Upper lobe of left lung (tissue), 6 donors: ENCODE data around the gene SIGLEC7. TPM values are rescaled to one million over a fixed set of nuclear protein-coding genes. Genes with fewer than 3 reads are reported as not detected.
A peak's percentile ranks its signal among the peaks of the same experiment; 100 is the strongest.

Experiments
- ATAC-seq, 2 donors: fragments of 200-7000 bp; cut with Tn5 transposase; one replicate each; pipeline ENCODE4 v1.9.1; 2022; ENCODE audit warnings: mild to moderate bottlenecking in 2 of 2, moderate library complexity in 2 of 2; ENCODE audit not compliant: low FRiP score in 2 of 2
- DNase-seq, 2 donors: peaks; one replicate each; pipeline ENCODE4 v3.0.0-alpha.2; 2019 to 2020
- H3K27ac ChIP-seq, 4 donors: fragments of 200-600 bp; sonication (generic); one replicate each; pipeline ENCODE4 v1.5.1; 2016 to 2019
- H3K27me3 ChIP-seq, 4 donors: fragments of 200-600 bp; sonication (generic); one replicate each; pipeline ENCODE4 v1.5.1; 2017 to 2019
- H3K36me3 ChIP-seq, 4 donors: fragments of 200-600 bp; sonication (generic); one replicate each; pipeline ENCODE4 v1.5.1; 2016 to 2019
- H3K4me1 ChIP-seq, 4 donors: fragments of 200-600 bp; sonication (generic); one replicate each; pipeline ENCODE4 v1.5.1; 2018 to 2019
- H3K4me3 ChIP-seq, 4 donors: fragments of 200-600 bp; sonication (generic); one replicate each; pipeline ENCODE4 v1.5.1; 2017 to 2019; ENCODE audit warnings: mild to moderate bottlenecking in 2 of 4, moderate library complexity in 1 of 4
- H3K9me3 ChIP-seq, 4 donors: fragments of 200-600 bp; sonication (generic); one replicate each; pipeline ENCODE4 v1.5.1; 2018 to 2019
- EP300 ChIP-seq, 4 donors: sonication (generic); formaldehyde crosslinking; IDR thresholded peaks; one replicate each; pipeline ENCODE4 v1.5.1; 2017; ENCODE audit warnings: antibody characterized with exemption in 4 of 4, control low read depth in 2 of 4
- POLR2A ChIP-seq, 4 donors: fragments of 450-650 bp; IDR thresholded peaks; one replicate each; pipeline ENCODE4 v1.5.1; 2016 to 2017; ENCODE audit warnings: antibody characterized with exemption in 4 of 4, mild to moderate bottlenecking in 2 of 4
- POLR2AphosphoS5 ChIP-seq, 2 donors: sonication (generic); formaldehyde crosslinking; IDR thresholded peaks; one replicate each; pipeline ENCODE4 v1.5.1; 2017; ENCODE audit warnings: antibody characterized with exemption in 2 of 2
- WGBS, 2 donors: methylation state at CpG; one replicate each; pipeline ENCODE4 v1.1.5; 2017 to 2018; 5-methylcytosine and 5-hydroxymethylcytosine counted together
- total RNA-seq, 6 donors: library from RNA; depleted of rRNA in 4 of 6; stranded (reverse); fragments of >200 nt in 4 of 6; gene quantifications; one replicate each; pipeline versions ENCODE4 v1.1.0 to v1.2.1, GENCODE V29; 2016 to 2021
- TF ChIP-seq, protein P1 (sequence below), 6 experiments: fragments of 450-650 bp in 4 of 6; fragments of 200-600 bp in 2 of 6; sonication (generic) in 2 of 6; IDR thresholded peaks; one replicate each; pipeline ENCODE4 v1.5.1; 2016 to 2019; ENCODE audit warnings: antibody characterized with exemption in 6 of 6
- donor health status: DM: no; HTN: no; CAD: no; lungs with moderate emphysema.
- donor health status: DM: no; HTN: yes; CAD: no; lungs with severe emphysema.

Gene SIGLEC7
- total RNA-seq, 6 donors from 2014 or later = 3.4 to 10.9 (median 8.1) TPM

DNA sequence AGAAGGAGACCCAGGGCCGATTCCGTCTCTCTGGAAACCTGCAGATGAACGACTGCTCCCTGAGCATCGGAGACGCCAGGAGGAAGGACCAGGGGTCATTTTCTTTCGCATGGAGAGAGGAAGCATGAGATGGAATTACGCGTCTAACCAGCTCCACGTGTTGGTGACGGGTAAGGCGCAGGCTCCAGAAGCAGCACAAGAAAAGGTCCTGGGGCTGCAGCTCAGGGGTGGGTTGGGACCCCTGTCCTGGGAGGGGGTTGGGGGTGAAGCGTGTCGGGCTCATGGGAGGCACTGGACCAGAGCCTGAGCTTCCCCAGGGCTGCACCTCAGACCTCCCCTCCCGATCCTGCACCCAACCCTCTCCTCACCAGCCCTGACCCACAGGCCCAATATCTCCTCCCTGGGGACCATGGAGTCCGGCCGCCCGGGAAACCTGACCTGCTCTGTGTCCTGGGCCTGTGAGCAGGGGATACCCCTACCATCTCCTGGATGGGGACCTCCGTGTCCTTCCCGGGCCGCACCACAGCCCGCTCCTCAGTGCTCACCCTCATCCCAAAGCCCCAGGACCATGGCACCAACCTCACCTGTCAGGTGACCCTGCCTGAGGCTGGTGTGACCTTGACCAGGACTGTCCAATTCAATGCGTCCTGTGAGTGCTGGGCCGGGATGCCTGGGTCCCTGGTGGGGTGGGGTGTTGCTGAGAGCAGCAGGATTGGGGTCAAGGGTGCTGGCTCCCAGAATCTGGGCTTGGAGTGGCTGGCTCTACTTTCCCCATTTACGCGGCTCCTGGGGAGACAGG, 43.2 kb downstream of the SIGLEC7 start:
- Histone ChIP-seq H3K27me3 (no peaks in the 10 kb centered on the region), H3K4me3 (no peak overlapping the region), H3K27ac (no peak overlapping the region), H3K4me1 (no peaks in the 10 kb centered on the region), H3K9me3 (no peaks in the 10 kb centered on the region), H3K36me3 (no peaks in the 10 kb centered on the region)
- ATAC-seq (peak in 1 of 2 donors; percentile 31), DNase-seq (peak in 1 of 2 donors; percentile 59)
- TF ChIP-seq, protein P1, sequence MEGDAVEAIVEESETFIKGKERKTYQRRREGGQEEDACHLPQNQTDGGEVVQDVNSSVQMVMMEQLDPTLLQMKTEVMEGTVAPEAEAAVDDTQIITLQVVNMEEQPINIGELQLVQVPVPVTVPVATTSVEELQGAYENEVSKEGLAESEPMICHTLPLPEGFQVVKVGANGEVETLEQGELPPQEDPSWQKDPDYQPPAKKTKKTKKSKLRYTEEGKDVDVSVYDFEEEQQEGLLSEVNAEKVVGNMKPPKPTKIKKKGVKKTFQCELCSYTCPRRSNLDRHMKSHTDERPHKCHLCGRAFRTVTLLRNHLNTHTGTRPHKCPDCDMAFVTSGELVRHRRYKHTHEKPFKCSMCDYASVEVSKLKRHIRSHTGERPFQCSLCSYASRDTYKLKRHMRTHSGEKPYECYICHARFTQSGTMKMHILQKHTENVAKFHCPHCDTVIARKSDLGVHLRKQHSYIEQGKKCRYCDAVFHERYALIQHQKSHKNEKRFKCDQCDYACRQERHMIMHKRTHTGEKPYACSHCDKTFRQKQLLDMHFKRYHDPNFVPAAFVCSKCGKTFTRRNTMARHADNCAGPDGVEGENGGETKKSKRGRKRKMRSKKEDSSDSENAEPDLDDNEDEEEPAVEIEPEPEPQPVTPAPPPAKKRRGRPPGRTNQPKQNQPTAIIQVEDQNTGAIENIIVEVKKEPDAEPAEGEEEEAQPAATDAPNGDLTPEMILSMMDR (IDR thresholded peaks at IDR 0.05) = no peak
- TF ChIP-seq POLR2AphosphoS5 (IDR thresholded peaks at IDR 0.05) (no peak), POLR2A (IDR thresholded peaks at IDR 0.05) (no peak), EP300 (IDR thresholded peaks at IDR 0.05) (no peak)
- 78 to 84% methylated on average over 13 to 22 of the region's 25 CpGs for WGBS, 2 donors

DNA sequence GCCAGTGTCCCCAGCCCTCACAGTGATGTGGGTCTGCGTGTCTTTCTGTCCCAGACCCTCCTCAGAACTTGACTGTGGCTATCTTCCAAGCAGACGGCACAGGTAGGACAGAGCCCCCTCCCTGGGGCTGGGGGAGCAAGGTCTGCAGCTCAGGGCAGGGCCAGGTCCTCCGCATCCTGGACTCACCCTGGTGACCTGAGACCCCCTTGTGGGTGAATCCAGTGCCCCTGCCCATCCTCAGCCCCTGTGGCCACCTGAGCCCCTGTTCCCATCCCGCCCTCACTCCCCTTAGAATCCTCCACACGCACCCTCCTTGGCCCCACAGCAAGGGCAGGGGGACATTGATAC, 43.7 kb downstream of the SIGLEC7 start:
- TF ChIP-seq POLR2AphosphoS5 (IDR thresholded peaks at IDR 0.05) (no peak), EP300 (IDR thresholded peaks at IDR 0.05) (no peak), POLR2A (IDR thresholded peaks at IDR 0.05) (no peak)
- TF ChIP-seq, protein P1 (IDR thresholded peaks at IDR 0.05) = no peak
- 74 to 80% methylated on average over 5 of the region's 5 CpGs for WGBS, 2 donors
- Histone ChIP-seq H3K9me3 (no peaks in the 10 kb centered on the region), H3K27ac (no peak overlapping the region), H3K4me1 (no peaks in the 10 kb centered on the region), H3K27me3 (no peaks in the 10 kb centered on the region), H3K36me3 (no peaks in the 10 kb centered on the region), H3K4me3 (no peak overlapping the region)
- ATAC-seq (no peak), DNase-seq (no peak)

DNA sequence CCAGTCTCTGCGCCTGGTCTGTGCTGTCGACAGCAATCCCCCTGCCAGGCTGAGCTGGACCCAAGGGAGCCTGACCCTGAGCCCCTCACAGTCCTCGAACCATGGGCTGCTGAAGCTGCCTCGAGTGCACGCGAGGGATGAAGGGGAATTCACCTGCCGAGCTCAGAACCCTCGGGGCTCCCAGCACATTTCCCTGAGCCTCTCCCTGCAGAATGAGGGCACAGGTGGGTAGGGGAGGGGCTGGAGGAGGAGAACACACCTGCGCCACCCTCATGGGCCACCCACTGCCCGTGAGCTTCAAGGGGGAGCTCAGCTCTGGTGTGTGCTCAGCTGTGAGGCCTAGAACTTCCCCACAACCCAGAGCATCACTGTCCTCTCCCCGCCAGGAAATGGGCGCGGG, 44.2 kb downstream of the SIGLEC7 start:
- DNase-seq (no peak), ATAC-seq (no peak)
- no peaks in the 10 kb centered on the region for H3K36me3 ChIP-seq
- H3K27ac ChIP-seq = no peak overlapping the region
- no peaks in the 10 kb centered on the region for H3K9me3 ChIP-seq
- no peaks in the 10 kb centered on the region for H3K4me1 ChIP-seq
- H3K27me3 ChIP-seq = no peaks in the 10 kb centered on the region
- H3K4me3 ChIP-seq = no peak overlapping the region
- 58 to 67% methylated on average over 10 to 13 of the region's 13 CpGs for WGBS, 2 donors
- TF ChIP-seq POLR2A (IDR thresholded peaks at IDR 0.05) (no peak), EP300 (IDR thresholded peaks at IDR 0.05) (no peak), POLR2AphosphoS5 (IDR thresholded peaks at IDR 0.05) (no peak)
- TF ChIP-seq, protein P1 (IDR thresholded peaks at IDR 0.05) = no peak

DNA sequence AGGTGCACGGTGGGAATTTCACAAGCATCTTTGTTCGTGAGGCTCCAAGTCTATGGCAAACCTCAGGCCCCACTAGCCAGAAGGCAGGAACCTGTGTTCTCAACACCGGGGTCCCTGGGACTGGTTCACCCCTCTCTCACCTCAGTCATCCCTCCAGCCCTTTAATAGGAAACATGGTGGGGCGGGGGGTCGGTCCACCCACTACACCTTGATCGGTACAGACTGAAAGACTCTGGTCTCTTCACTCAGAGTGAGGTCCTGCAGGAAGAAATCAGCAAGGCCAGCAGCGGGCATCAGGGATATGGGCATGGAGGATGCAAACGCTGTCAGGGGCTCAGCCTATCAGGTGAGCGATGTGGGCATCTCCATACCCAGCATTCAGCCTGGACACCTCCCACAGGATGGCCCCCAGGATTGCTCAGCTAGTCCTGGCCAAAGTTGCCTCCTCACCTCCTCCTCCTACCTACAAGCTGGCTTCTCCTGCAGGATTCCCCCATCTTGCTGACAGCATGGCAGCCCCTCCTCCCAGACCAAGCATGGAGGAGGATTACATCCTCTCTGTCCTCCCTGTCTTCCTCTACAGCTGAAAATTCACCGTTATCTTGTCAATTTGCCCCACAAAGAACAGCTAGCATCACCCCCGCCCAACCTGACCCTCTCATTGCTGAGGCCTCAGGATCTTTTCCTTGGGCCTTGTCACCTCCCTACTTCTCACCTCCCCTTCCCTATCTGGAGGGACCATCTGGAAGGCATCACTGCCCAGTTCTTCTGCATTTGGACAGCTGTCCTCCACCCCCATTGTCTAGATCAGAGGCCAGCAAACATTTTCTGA, 45.5 kb downstream of the SIGLEC7 start:
- Histone ChIP-seq H3K9me3 (no peaks in the 10 kb centered on the region), H3K4me3 (no peak overlapping the region), H3K27me3 (no peaks in the 10 kb centered on the region), H3K36me3 (no peaks in the 10 kb centered on the region), H3K4me1 (no peaks in the 10 kb centered on the region), H3K27ac (no peak overlapping the region)
- ATAC-seq = no peak
- no peak for DNase-seq
- TF ChIP-seq POLR2A (IDR thresholded peaks at IDR 0.05) (no peak), POLR2AphosphoS5 (IDR thresholded peaks at IDR 0.05) (no peak), EP300 (IDR thresholded peaks at IDR 0.05) (no peak)
- TF ChIP-seq, protein P1 (IDR thresholded peaks at IDR 0.05) = no peak
- WGBS, 2 donors = 83 to 87% methylated on average over 9 to 11 of the region's 11 CpGs
